ENCODE results near the gene ZBTB21.
"Not testable (repeated sequence)": the region's sequence is repeated elsewhere in the genome, so short reads cannot be mapped to it uniquely, and the experiment has no call there.

Gene ZBTB21

GRCh38 chr21:41962425-41962966 is 47.7 kb downstream of the ZBTB21 start:
- Histone ChIP-seq H3K27ac (ENCODE audit: low read depth, low read length) (no peak overlapping the region), H3K9me3 (ENCODE audit: low read length) (no peaks in the 10 kb centered on the region), H3K36me3 (ENCODE audit: insufficient read depth, low read length) (no peaks in the 10 kb centered on the region), H3K27me3 (ENCODE audit: control insufficient read depth in 1 of 2, insufficient read depth in 2 of 2, low read length in 2 of 2) (no peaks in the 10 kb centered on the region), H3K4me1 (ENCODE audit: insufficient read depth, low read length) (peaks cover 11% of the 10 kb centered on the region), H3K9ac (ENCODE audit: low read length) (no peak overlapping the region), H3K4me3 (ENCODE audit: low read depth in 1 of 2, low read length in 2 of 2) (no peak overlapping the region)

- H3K36me3 ChIP-seq (ENCODE audit: insufficient read depth, low read length) = no peaks in the 10 kb centered on the region
- no peaks in the 10 kb centered on the region for H3K27me3 ChIP-seq (ENCODE audit: control insufficient read depth in 1 of 2, insufficient read depth in 2 of 2, low read length in 2 of 2)
- H3K4me1 ChIP-seq (ENCODE audit: insufficient read depth, low read length) = peaks cover 18% of the 10 kb centered on the region
- no peaks in the 10 kb centered on the region for H3K9me3 ChIP-seq (ENCODE audit: low read length)
- no peak overlapping the region for H3K9ac ChIP-seq (ENCODE audit: low read length)
- no peak overlapping the region for H3K27ac ChIP-seq (ENCODE audit: low read depth, low read length)
- no peak overlapping the region for H3K4me3 ChIP-seq (ENCODE audit: low read depth in 1 of 2, low read length in 2 of 2)
These were observed 48.4 kb downstream of the ZBTB21 start for GRCh38 chr21:41961753-41962152.

DNA sequence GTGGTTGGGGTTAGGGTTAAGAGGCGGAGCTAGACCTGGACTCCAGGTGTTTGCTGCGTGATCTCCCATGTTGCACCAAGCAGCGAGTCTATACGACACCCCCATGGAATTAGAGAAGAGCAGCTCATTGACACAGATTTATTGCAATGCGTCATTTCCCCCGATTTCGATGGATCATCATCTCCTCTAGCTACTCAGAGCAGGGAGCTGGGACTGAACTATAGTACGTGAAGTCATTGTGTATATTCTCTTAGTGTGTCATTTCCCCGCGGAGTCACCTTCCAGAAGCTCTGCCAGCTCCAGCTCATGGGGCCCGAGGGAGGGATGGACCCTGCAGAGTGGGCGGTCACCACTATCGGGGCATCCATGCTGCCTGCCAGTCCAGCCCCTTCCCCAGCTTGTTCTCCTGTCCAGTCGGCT is 48.9 kb downstream of the ZBTB21 start:
- H3K4me3 ChIP-seq (ENCODE audit: low read depth in 1 of 2, low read length in 2 of 2) = no peak overlapping the region
- H3K36me3 ChIP-seq (ENCODE audit: insufficient read depth, low read length) = no peaks in the 10 kb centered on the region
- no peak overlapping the region for H3K9ac ChIP-seq (ENCODE audit: low read length)
- no peak overlapping the region for H3K27ac ChIP-seq (ENCODE audit: low read depth, low read length)
- H3K27me3 ChIP-seq (ENCODE audit: control insufficient read depth in 1 of 2, insufficient read depth in 2 of 2, low read length in 2 of 2) = no peaks in the 10 kb centered on the region
- no peaks in the 10 kb centered on the region for H3K9me3 ChIP-seq (ENCODE audit: low read length)
- peaks cover 18% of the 10 kb centered on the region for H3K4me1 ChIP-seq (ENCODE audit: insufficient read depth, low read length)

- H3K27me3 ChIP-seq (ENCODE audit: control insufficient read depth in 1 of 2, insufficient read depth in 2 of 2, low read length in 2 of 2) = no peaks in the 10 kb centered on the region
- no peaks in the 10 kb centered on the region for H3K36me3 ChIP-seq (ENCODE audit: insufficient read depth, low read length)
- H3K27ac ChIP-seq (ENCODE audit: low read depth, low read length) = no peak overlapping the region
- H3K4me3 ChIP-seq (ENCODE audit: low read depth in 1 of 2, low read length in 2 of 2) = no peak overlapping the region
- no peak overlapping the region for H3K9ac ChIP-seq (ENCODE audit: low read length)
- no peaks in the 10 kb centered on the region for H3K9me3 ChIP-seq (ENCODE audit: low read length)
- peaks cover 18% of the 10 kb centered on the region for H3K4me1 ChIP-seq (ENCODE audit: insufficient read depth, low read length)
These were observed 49.8 kb downstream of the ZBTB21 start for GRCh38 chr21:41960386-41960785.

- not testable (repeated sequence) for H3K36me3 ChIP-seq (ENCODE audit: insufficient read depth, low read length); H3K4me3 ChIP-seq (ENCODE audit: low read depth in 1 of 2, low read length in 2 of 2); H3K27me3 ChIP-seq (ENCODE audit: control insufficient read depth in 1 of 2, insufficient read depth in 2 of 2, low read length in 2 of 2); H3K27ac ChIP-seq (ENCODE audit: low read depth, low read length); H3K9ac ChIP-seq (ENCODE audit: low read length); H3K9me3 ChIP-seq (ENCODE audit: low read length)
- H3K4me1 ChIP-seq (ENCODE audit: insufficient read depth, low read length) = peaks cover 18% of the 10 kb centered on the region
These were observed 50.5 kb downstream of the ZBTB21 start for GRCh38 chr21:41959697-41960096.

DNA sequence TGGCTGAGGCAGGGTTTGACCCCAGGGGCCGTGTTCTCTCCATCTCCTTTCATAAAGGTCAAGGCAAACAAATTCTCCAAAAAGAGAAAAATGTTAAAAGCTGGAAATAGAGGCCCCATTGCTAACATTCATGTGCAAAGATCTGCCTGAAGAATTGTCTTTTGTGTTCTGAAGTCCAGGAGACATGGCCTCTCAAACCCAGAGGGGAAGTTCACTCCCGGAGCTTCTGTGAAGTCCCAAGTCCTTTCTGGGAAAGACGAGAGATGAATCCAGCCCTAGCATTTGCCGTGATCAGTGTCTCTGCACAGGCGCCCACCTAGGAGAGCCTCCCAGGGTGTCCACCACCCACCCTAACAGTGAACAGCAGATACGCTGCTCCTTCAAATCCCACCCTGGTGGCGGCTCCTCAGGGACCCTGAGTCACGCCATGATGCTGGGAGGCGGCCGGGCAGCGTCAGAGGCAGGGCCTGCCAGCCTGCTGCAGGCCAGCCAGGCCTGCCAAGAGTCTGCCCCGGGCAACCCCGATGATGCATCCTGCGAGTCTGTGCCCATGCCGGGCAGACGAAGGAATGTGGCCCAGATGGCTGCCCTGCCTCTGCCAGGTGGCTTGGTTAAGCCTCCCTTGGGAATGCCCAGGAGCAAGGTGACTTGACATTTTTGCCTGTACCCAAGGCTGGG is 51.1 kb downstream of the ZBTB21 start:
- no peak overlapping the region for H3K9ac ChIP-seq (ENCODE audit: low read length)
- no peak overlapping the region for H3K27ac ChIP-seq (ENCODE audit: low read depth, low read length)
- no peaks in the 10 kb centered on the region for H3K27me3 ChIP-seq (ENCODE audit: control insufficient read depth in 1 of 2, insufficient read depth in 2 of 2, low read length in 2 of 2)
- H3K4me1 ChIP-seq (ENCODE audit: insufficient read depth, low read length) = peaks cover 18% of the 10 kb centered on the region
- no peak overlapping the region for H3K4me3 ChIP-seq (ENCODE audit: low read depth in 1 of 2, low read length in 2 of 2)
- H3K36me3 ChIP-seq (ENCODE audit: insufficient read depth, low read length) = no peaks in the 10 kb centered on the region
- H3K9me3 ChIP-seq (ENCODE audit: low read length) = no peaks in the 10 kb centered on the region

DNA sequence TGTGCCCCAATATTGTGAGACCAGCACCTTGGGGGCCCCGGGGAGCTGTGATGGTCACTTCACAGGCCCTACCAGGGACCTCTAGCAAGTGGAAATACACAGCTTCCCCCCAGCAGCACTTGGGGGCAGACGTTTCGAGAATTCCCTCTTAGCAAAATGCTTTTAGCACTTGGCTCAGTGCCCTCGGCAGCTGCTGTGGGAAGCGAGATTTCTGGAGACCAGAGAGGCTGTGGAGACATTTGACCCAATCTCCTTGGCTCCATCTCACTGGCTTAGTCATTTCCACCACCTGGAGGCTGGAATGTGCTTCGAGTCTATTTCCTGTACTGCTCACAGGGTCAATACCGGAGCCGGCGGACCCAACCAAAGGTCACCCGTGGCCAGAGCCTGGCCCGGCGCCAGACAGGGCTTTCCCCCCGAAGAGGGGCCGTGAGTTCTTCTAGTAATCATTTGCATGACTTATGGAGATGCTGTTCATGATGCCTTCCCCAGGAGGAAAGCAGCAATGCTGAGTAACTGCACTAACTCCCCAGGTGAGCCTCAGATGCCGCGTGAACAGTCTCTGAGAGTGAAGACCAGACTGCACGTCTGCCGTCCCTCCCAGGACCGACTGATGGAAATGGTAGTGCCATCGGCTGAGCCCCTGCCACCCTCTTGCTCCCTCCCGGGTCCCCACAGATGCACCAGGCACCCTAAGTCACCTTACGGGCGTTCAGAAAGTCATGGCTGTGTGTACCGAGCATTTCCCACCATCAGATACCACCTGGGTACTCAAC is 52.0 kb downstream of the ZBTB21 start:
- no peaks in the 10 kb centered on the region for H3K27me3 ChIP-seq (ENCODE audit: control insufficient read depth in 1 of 2, insufficient read depth in 2 of 2, low read length in 2 of 2)
- H3K36me3 ChIP-seq (ENCODE audit: insufficient read depth, low read length) = no peaks in the 10 kb centered on the region
- H3K9me3 ChIP-seq (ENCODE audit: low read length) = no peaks in the 10 kb centered on the region
- no peak overlapping the region for H3K27ac ChIP-seq (ENCODE audit: low read depth, low read length)
- H3K4me3 ChIP-seq (ENCODE audit: low read depth in 1 of 2, low read length in 2 of 2) = no peak overlapping the region
- H3K4me1 ChIP-seq (ENCODE audit: insufficient read depth, low read length) = peaks cover 18% of the 10 kb centered on the region
- H3K9ac ChIP-seq (ENCODE audit: low read length) = no peak overlapping the region

- Histone ChIP-seq H3K27ac (ENCODE audit: low read depth, low read length) (no peak overlapping the region), H3K9ac (ENCODE audit: low read length) (no peak overlapping the region), H3K36me3 (ENCODE audit: insufficient read depth, low read length) (no peaks in the 10 kb centered on the region), H3K27me3 (ENCODE audit: control insufficient read depth in 1 of 2, insufficient read depth in 2 of 2, low read length in 2 of 2) (no peaks in the 10 kb centered on the region), H3K4me1 (ENCODE audit: insufficient read depth, low read length) (peaks cover 27% of the 10 kb centered on the region), H3K4me3 (ENCODE audit: low read depth in 1 of 2, low read length in 2 of 2) (no peak overlapping the region), H3K9me3 (ENCODE audit: low read length) (no peaks in the 10 kb centered on the region)
These were observed 53.0 kb downstream of the ZBTB21 start for GRCh38 chr21:41956926-41957729.

- Histone ChIP-seq H3K9me3 (ENCODE audit: low read length) (no peaks in the 10 kb centered on the region), H3K27ac (ENCODE audit: low read depth, low read length) (no peak overlapping the region), H3K4me3 (ENCODE audit: low read depth in 1 of 2, low read length in 2 of 2) (no peak overlapping the region), H3K4me1 (ENCODE audit: insufficient read depth, low read length) (peaks cover 34% of the 10 kb centered on the region), H3K36me3 (ENCODE audit: insufficient read depth, low read length) (no peaks in the 10 kb centered on the region), H3K9ac (ENCODE audit: low read length) (no peak overlapping the region), H3K27me3 (ENCODE audit: control insufficient read depth in 1 of 2, insufficient read depth in 2 of 2, low read length in 2 of 2) (no peaks in the 10 kb centered on the region)
These were observed 54.6 kb downstream of the ZBTB21 start for GRCh38 chr21:41955516-41955915.

DNA sequence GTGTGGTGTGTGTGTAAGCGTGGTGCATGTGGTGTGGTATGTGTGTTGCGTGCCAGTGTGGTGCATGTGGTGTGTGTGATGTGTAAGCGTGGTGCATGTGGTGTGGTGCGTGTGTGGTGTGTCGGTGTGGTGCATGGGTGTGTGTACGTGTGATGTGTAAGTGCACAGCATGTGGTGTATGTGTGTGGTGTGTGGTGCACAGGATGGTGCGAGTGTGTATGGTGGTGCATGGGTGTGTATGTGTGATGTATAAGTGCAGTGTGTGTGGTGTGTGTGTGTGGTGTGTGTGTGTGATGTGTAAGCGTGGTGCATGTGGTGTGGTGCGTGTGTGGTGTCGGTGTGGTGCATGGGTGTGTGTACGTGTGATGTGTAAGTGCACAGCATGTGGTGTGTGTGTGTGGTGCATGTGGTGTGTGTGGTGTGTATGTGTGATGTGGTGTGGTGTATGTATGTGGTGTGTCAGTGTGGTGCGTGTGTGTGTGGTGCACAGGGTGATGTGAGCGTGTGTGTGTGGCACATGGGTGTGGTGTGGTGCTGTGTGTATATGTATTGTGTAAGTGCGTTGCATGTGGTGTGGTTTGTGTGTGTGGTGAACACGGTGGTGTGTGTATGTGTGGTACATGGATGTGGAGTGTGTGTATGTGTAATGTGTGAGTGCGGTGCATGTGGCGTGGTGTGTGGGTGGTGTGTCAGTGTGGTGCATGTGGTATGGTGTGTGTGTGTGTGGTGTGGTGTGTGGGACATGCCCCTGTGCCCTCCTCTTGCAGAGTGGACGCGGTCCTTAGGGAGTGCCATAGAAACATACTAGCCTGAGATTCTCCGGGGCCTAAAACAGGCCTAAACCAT is 55.3 kb downstream of the ZBTB21 start:
- Histone ChIP-seq H3K36me3 (ENCODE audit: insufficient read depth, low read length) (no peaks in the 10 kb centered on the region), H3K4me1 (ENCODE audit: insufficient read depth, low read length) (peaks cover 34% of the 10 kb centered on the region), H3K9me3 (ENCODE audit: low read length) (no peaks in the 10 kb centered on the region), H3K4me3 (ENCODE audit: low read depth in 1 of 2, low read length in 2 of 2) (no peak overlapping the region), H3K9ac (ENCODE audit: low read length) (no peak overlapping the region), H3K27me3 (ENCODE audit: control insufficient read depth in 1 of 2, insufficient read depth in 2 of 2, low read length in 2 of 2) (no peaks in the 10 kb centered on the region), H3K27ac (ENCODE audit: low read depth, low read length) (no peak overlapping the region)
